ENCODE measurements around the gene KIR2DL3.
"Not testable (repeated sequence)": the region's sequence is repeated elsewhere in the genome, so short reads cannot be mapped to it uniquely, and the experiment has no call there.

Gene KIR2DL3

GRCh38 chr19:54769646-54770045 is 31.3 kb downstream of the KIR2DL3 start, which contains the start of gene KIR2DL1:
Gene KIR2DL1, plus strand, starts transcription at chr19:54769793. Its CDS starts 58 bp downstream, at chr19:54769851.
- H3K27ac ChIP-seq; DNase-seq (ENCODE audit: low read depth, low spot score); H3K9me3 ChIP-seq (ENCODE audit: low read depth, low read length); H3K4me3 ChIP-seq; H3K36me3 ChIP-seq (ENCODE audit: insufficient read depth, low read length); H3K9ac ChIP-seq (ENCODE audit: insufficient read length): not testable (repeated sequence)

DNA sequence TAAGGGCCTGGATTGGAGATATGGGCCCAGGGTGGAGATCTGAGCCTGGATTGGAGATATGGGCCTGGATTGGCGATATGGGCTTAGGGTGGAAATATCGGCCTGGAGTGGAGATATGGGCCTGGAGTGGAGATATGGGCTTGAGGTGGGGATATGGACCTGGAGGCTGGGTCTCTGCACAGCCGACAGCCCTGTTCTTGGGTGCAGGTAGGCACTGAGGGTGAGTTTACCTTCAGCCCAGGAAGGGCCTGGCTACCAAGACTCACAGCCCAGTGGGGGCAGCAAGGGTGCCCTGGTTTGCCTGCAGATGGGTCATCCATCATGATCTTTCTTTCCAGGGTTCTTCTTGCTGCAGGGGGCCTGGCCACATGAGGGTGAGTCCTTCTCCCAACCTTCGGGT is 32.2 kb downstream of the KIR2DL3 start:
- H3K4me3 ChIP-seq, result not testable (repeated sequence)

DNA sequence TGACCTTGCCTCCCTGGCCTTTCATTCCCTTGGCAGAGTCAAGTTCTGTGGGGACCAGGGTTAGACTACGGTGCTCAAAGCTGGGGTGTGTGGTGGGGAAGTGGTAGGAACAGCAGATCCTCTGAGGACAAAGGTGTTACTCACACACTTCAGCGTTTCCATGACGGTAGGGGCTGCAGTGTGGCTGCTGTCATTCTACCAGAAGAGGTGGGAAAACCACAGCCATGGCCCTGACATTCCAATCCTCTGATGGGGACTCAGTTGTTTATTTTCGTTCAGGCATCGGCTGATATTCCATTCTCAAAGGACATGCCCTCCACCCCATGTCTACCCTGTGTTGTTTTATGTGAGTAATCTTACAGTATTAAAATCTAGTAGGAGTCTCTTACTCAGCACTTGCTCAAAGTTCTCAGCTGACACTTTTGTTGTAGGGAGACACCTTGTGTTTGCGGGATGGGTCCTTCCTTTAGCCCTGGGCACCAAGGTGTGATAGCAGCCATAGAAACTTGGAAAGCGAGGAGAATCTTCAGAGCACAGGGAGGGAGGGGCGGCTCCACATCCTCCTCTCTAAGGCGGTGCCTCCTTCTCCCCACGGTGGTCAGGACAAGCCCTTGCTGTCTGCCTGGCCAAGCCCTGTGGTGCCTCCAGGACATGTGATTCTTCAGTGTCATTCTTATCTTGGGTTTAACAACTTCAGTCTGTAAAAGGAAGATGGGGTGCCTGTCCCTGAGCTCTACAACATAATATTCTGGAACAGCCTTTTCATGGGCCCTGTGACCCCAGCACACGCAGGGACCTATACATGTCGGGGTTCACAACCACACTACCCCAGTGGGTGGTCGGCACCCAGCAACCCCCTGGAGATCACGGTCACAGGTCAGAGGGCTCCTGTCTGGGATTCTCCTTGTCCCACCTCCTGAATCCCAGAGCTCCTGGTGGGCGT is 33.0 kb downstream of the KIR2DL3 start:
- DNase-seq (ENCODE audit: low read depth, low spot score), result not testable (repeated sequence)

More for the DNA sequence above, 32.2 kb downstream of the KIR2DL3 start:
- DNase-seq (ENCODE audit: low read depth, low spot score); H3K36me3 ChIP-seq (ENCODE audit: insufficient read depth, low read length); H3K9me3 ChIP-seq (ENCODE audit: low read depth, low read length); H3K9ac ChIP-seq (ENCODE audit: insufficient read length); H3K27ac ChIP-seq: not testable (repeated sequence)

DNA sequence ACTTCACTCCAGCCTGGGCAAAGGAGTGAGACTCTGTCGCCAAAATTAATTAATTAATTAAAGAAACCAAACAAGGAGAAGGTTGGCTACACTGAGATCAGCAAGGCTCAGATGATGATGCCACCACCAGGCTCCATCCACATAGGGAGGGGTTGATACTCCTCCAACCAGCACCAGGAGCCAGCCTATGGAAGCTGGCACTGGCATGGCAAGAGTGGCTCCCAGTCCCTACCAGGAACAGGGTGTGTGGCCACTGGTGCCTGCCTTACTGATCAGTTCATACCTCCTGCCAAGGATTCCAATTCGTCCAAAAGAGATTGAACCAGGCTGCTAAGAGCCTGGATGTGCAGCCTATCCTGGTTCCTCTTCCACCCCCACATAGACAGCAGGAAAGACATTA is 34.4 kb downstream of the KIR2DL3 start:
- not testable (repeated sequence) for H3K36me3 ChIP-seq (ENCODE audit: insufficient read depth, low read length); H3K4me3 ChIP-seq; H3K27ac ChIP-seq

More for the DNA sequence above, 33.0 kb downstream of the KIR2DL3 start:
- H3K9me3 ChIP-seq (ENCODE audit: low read depth, low read length); H3K27ac ChIP-seq; H3K36me3 ChIP-seq (ENCODE audit: insufficient read depth, low read length); H3K4me3 ChIP-seq; H3K9ac ChIP-seq (ENCODE audit: insufficient read length): not testable (repeated sequence)

DNA sequence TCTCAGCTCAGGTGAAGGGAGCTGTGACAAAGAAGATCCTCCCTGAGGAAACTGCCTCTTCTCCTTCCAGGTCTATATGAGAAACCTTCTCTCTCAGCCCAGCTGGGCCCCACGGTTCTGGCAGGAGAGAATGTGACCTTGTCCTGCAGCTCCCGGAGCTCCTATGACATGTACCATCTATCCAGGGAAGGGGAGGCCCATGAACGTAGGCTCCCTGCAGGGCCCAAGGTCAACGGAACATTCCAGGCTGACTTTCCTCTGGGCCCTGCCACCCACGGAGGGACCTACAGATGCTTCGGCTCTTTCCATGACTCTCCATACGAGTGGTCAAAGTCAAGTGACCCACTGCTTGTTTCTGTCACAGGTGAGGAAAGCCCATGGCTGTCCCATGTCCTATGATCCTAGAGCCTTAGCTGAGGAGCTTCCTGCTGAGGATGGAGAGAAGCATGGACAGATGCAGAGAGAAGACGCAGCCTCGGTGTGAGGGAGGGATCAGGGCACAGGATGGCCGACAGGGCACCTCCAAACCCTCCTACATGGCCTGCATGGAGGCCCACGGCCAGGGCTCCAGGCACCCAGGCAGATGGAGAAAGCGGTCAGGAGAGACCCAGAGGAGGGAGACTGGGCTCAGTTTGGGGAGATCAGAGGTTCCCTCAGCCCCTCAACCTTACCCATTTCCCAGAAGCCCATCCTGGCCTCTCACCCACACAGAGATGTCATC is 36.9 kb downstream of the KIR2DL3 start:
- H3K36me3 ChIP-seq (ENCODE audit: insufficient read depth, low read length); H3K9me3 ChIP-seq (ENCODE audit: low read depth, low read length); DNase-seq (ENCODE audit: low read depth, low spot score): not testable (repeated sequence)

More for the DNA sequence above, 34.4 kb downstream of the KIR2DL3 start:
- H3K9ac ChIP-seq (ENCODE audit: insufficient read length); DNase-seq (ENCODE audit: low read depth, low spot score); H3K9me3 ChIP-seq (ENCODE audit: low read depth, low read length): not testable (repeated sequence)

GRCh38 chr19:54775830-54776229 is 37.5 kb downstream of the KIR2DL3 start:
- not testable (repeated sequence) for H3K4me3 ChIP-seq; H3K27ac ChIP-seq; H3K9me3 ChIP-seq (ENCODE audit: low read depth, low read length); DNase-seq (ENCODE audit: low read depth, low spot score); H3K9ac ChIP-seq (ENCODE audit: insufficient read length); H3K36me3 ChIP-seq (ENCODE audit: insufficient read depth, low read length)

More for the DNA sequence above, 36.9 kb downstream of the KIR2DL3 start:
- not testable (repeated sequence) for H3K4me3 ChIP-seq; H3K27ac ChIP-seq; H3K9ac ChIP-seq (ENCODE audit: insufficient read length)

DNA sequence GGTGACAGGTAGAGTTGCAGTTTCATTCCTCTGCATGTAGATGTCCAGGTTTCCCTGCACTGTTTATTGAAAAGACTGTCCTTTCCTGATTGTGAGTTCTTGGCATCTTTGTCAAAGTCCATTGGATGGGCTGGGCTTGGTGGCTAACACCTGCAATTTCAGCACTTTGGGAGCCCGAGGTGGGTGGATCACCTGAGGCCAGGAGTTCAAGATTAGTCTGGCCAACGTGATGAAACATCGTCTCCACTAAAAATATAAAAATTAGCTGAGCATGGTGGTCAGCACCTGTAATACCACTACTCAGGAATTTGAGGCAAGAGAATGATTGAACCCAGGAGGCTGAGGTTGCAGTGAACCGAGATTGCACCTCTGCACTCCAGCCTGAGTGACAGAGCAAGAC is 39.5 kb downstream of the KIR2DL3 start:
- H3K27ac ChIP-seq; DNase-seq (ENCODE audit: low read depth, low spot score); H3K36me3 ChIP-seq (ENCODE audit: insufficient read depth, low read length); H3K4me3 ChIP-seq; H3K9me3 ChIP-seq (ENCODE audit: low read depth, low read length); H3K9ac ChIP-seq (ENCODE audit: insufficient read length): not testable (repeated sequence)

DNA sequence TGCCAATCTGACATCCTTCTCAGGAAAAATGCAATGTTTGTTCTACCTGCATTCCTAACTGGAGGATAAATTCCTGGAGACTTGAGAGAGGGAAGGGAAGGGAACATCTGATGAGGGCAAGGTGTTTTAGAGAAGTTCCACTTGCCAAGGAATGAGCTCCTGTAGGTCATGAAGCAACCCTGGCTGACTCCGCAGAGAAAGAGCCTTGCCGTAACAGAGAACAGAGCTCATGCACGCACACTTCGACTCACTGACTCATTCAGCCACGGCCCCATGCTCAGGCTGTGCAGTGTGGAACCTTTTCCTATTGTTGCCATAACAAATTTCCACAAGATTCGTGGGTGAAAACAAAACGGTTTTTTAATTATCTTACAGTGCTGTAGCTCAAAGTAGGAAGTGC is 40.6 kb downstream of the KIR2DL3 start:
- H3K4me3 ChIP-seq; H3K9ac ChIP-seq (ENCODE audit: insufficient read length); H3K27ac ChIP-seq; H3K36me3 ChIP-seq (ENCODE audit: insufficient read depth, low read length); DNase-seq (ENCODE audit: low read depth, low spot score); H3K9me3 ChIP-seq (ENCODE audit: low read depth, low read length): not testable (repeated sequence)

DNA sequence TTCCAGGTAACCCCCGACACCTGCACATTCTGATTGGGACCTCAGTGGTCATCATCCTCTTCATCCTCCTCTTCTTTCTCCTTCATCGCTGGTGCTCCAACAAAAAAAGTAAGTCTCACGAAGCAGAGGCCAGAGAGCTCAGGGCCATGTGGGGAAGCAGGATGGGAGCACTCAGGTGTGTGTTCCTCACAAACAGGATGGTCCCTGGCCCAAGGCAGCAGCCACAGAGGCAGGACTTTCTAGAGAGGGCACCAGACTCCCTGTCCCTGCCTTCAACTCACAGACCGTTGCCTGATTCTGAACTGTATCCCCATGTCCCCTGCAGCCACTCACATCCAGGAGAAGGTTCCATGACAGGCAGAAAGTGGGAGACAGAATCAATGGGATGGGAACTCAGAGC is 44.6 kb downstream of the KIR2DL3 start:
- H3K9ac ChIP-seq (ENCODE audit: insufficient read length); H3K27ac ChIP-seq; H3K4me3 ChIP-seq; H3K36me3 ChIP-seq (ENCODE audit: insufficient read depth, low read length); H3K9me3 ChIP-seq (ENCODE audit: low read depth, low read length); DNase-seq (ENCODE audit: low read depth, low spot score): not testable (repeated sequence)

DNA sequence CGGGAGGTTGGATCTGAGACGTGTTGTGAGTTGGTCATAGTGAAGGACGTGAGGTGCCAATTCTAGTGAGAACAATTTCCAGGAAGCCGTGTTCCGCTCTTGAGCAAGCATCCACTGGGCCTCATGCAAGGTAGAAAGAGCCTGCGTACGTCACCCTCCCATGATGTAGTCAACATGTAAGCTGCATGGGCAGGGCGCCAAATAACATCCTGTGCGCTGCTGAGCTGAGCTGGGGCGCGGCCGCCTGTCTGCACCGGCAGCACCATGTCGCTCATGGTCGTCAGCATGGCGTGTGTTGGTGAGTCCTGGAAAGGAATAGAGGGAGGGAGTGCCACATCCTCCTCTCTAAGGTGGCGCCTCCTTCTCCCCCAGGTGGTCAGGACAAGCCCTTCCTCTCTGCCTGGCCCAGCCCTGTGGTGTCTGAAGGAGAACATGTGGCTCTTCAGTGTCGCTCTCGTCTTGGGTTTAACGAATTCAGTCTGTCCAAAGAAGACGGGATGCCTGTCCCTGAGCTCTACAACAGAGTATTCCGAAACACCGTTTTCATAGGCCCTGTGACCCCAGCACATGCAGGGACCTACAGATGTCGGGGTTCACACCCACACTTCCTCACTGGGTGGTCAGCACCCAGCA is 47.9 kb downstream of the KIR2DL3 start:
- H3K9ac ChIP-seq (ENCODE audit: insufficient read length); H3K36me3 ChIP-seq (ENCODE audit: insufficient read depth, low read length); H3K9me3 ChIP-seq (ENCODE audit: low read depth, low read length); H3K4me3 ChIP-seq; H3K27ac ChIP-seq; DNase-seq (ENCODE audit: low read depth, low spot score): not testable (repeated sequence)

- H3K9ac ChIP-seq (ENCODE audit: insufficient read length); H3K27ac ChIP-seq; DNase-seq (ENCODE audit: low read depth, low spot score); H3K36me3 ChIP-seq (ENCODE audit: insufficient read depth, low read length); H3K9me3 ChIP-seq (ENCODE audit: low read depth, low read length); H3K4me3 ChIP-seq: not testable (repeated sequence)
Observed at GRCh38 chr19:54788154-54788553, 49.8 kb downstream of the KIR2DL3 start.
